ENCODE data around the gene TOP2A.

DNA sequence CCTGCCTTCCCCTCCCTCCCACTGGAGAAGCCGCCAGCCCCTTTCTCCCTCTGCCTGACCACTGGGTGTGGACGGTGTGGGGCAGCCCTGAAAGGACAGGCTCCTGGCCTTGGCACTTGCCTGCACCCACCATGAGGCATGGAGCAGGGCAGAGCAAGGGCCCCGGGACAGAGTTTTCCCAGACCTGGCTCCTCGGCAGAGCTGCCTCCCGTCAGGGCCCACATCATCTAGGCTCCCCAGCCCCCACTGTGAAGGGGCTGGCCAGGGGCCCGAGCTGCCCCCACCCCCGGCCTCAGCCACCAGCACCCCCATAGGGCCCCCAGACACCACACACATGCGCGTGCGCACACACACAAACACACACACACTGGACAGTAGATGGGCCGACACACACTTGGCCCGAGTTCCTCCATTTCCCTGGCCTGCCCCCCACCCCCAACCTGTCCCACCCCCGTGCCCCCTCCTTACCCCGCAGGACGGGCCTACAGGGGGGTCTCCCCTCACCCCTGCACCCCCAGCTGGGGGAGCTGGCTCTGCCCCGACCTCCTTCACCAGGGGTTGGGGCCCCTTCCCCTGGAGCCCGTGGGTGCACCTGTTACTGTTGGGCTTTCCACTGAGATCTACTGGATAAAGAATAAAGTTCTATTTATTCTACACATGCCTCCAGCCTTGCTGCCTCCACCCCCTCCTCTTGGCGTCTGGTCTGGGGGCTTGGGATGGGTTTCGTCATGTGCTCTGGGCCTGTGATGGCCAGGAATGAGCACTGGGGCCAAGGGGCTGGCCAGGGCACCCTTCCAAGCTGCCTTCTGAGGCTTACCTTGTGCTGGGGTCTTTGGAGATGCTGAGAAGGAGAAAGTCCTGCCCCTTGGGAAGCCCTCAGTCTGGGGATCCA, 60.5 kb downstream of the TOP2A start:
- TF ChIP-seq POLR2A (IDR thresholded peaks at IDR 0.05): no peak
- TF ChIP-seq, protein P1, sequence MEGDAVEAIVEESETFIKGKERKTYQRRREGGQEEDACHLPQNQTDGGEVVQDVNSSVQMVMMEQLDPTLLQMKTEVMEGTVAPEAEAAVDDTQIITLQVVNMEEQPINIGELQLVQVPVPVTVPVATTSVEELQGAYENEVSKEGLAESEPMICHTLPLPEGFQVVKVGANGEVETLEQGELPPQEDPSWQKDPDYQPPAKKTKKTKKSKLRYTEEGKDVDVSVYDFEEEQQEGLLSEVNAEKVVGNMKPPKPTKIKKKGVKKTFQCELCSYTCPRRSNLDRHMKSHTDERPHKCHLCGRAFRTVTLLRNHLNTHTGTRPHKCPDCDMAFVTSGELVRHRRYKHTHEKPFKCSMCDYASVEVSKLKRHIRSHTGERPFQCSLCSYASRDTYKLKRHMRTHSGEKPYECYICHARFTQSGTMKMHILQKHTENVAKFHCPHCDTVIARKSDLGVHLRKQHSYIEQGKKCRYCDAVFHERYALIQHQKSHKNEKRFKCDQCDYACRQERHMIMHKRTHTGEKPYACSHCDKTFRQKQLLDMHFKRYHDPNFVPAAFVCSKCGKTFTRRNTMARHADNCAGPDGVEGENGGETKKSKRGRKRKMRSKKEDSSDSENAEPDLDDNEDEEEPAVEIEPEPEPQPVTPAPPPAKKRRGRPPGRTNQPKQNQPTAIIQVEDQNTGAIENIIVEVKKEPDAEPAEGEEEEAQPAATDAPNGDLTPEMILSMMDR (IDR thresholded peaks at IDR 0.05 in 4 of 5, conservative IDR thresholded peaks at IDR 0.05 in 1 of 5): no peak
